Neural progenitor cell (in vitro differentiated cells): ENCODE results near the gene RPN1. TPM values are rescaled to one million over a fixed set of nuclear protein-coding genes. Genes with fewer than 3 reads are reported as not detected.

Experiments
- DNase-seq: peaks from one replicate; pipeline ENCODE4 v3.0.0-alpha.2; 2016; ENCODE audit warnings: low spot score
- H2AFZ ChIP-seq: fragments of 200-600 bp; sonication (generic); replicated peaks from 2 replicates; pipeline ENCODE4 v1.6.1; 2016; ENCODE audit warnings: antibody characterized with exemption
- H3F3A ChIP-seq: fragments of 200-600 bp; sonication (generic); 2 replicates; pipeline ENCODE4 v1.6.1; 2016; ENCODE audit warnings: antibody characterized with exemption, low read depth
- H3K27ac ChIP-seq: fragments of 200-600 bp; sonication (generic); 2 replicates; pipeline ENCODE4 v1.5.1; 2016; ENCODE audit warnings: mild to moderate bottlenecking
- H3K27me3 ChIP-seq: fragments of 200-600 bp; sonication (generic); 2 replicates; pipeline ENCODE4 v1.6.1; 2016; ENCODE audit warnings: mild to moderate bottlenecking, moderate library complexity
- H3K36me3 ChIP-seq: fragments of 200-600 bp; sonication (generic); 2 replicates; pipeline ENCODE4 v1.5.1; 2016
- H3K4me1 ChIP-seq: fragments of 200-600 bp; sonication (generic); 2 replicates; pipeline ENCODE4 v1.6.1; 2016; ENCODE audit warnings: mixed run types
- H3K4me2 ChIP-seq: fragments of 200-600 bp; sonication (generic); 2 replicates; pipeline ENCODE4 v1.6.1; 2016
- H3K4me3 ChIP-seq: fragments of 200-600 bp; sonication (generic); 2 replicates; pipeline ENCODE4 v1.5.1; 2016
- H3K79me2 ChIP-seq: fragments of 200-600 bp; sonication (generic); 2 replicates; pipeline ENCODE4 v1.6.1; 2016; ENCODE audit warnings: low read depth
- H3K9ac ChIP-seq: fragments of 200-600 bp; sonication (generic); 2 replicates; pipeline ENCODE4 v1.6.1; 2016
- H3K9me3 ChIP-seq: fragments of 200-600 bp; sonication (generic); 2 replicates; pipeline ENCODE4 v1.5.1; 2016; ENCODE audit warnings: low read depth
- H4K20me1 ChIP-seq: fragments of 200-600 bp; sonication (generic); 2 replicates; pipeline ENCODE4 v1.6.1; 2016; ENCODE audit warnings: low read depth
- H3K27ac Mint-ChIP-seq: 3 replicates; pipeline ENCODE4 v1.8.0; 2021; ENCODE audit warnings: mixed read lengths
- H3K27me3 Mint-ChIP-seq: 2 replicates; pipeline ENCODE4 v1.8.0; 2022; ENCODE audit warnings: low read depth, mild to moderate bottlenecking, inconsistent platforms, moderate library complexity, mixed read lengths; ENCODE audit not compliant: insufficient read depth
- H3K36me3 Mint-ChIP-seq: 3 replicates; pipeline ENCODE4 v1.8.0; 2021; ENCODE audit warnings: mixed read lengths
- H3K4me1 Mint-ChIP-seq: 3 replicates; pipeline ENCODE4 v1.8.0; 2021; ENCODE audit warnings: mixed read lengths
- H3K4me3 Mint-ChIP-seq: 3 replicates; pipeline ENCODE4 v1.8.0; 2021; ENCODE audit warnings: mild to moderate bottlenecking, moderate library complexity, mixed read lengths
- H3K9me3 Mint-ChIP-seq: 3 replicates; pipeline ENCODE4 v1.8.0; 2020; ENCODE audit warnings: mixed read lengths
- CTCF ChIP-seq: fragments of 200-600 bp; sonication (generic); IDR thresholded peaks from 2 replicates; pipeline ENCODE4 v1.5.1; 2017; ENCODE audit warnings: antibody characterized with exemption, mild to moderate bottlenecking
- EZH2 ChIP-seq: fragments of 200-600 bp; sonication (generic); IDR thresholded peaks from 2 replicates; pipeline ENCODE4 v1.6.1; 2017; ENCODE audit warnings: antibody characterized with exemption, mild to moderate bottlenecking, moderate library complexity
- EZH2phosphoT487 ChIP-seq: fragments of 200-600 bp; sonication (generic); IDR thresholded peaks from 2 replicates; pipeline ENCODE4 v1.6.1; 2017; ENCODE audit warnings: antibody characterized with exemption
- total RNA-seq: library from RNA; depleted of rRNA; stranded (reverse); fragments of >200 nt; gene quantifications from 2 replicates; pipeline ENCODE4 v1.2.3, GENCODE V29; 2015; ENCODE audit warnings: low replicate concordance

Gene RPN1
- total RNA-seq, 1 donor from 2014 or later: 186 TPM

GRCh38 chr3:128618398-128618726 is 32.3 kb downstream of the RPN1 start:
- peak overlapping the region; percentile 95 for H3K4me3 Mint-ChIP-seq
- peaks cover 12% of the 10 kb centered on the region for H3K4me1 Mint-ChIP-seq
- H3K27me3 Mint-ChIP-seq: peaks cover 3% of the 10 kb centered on the region
- peak overlapping the region; percentile 89 for H3K4me2 ChIP-seq
- H3K27ac Mint-ChIP-seq: no peak overlapping the region
- H3K9me3 ChIP-seq: no peaks in the 10 kb centered on the region
- peaks cover 17% of the 10 kb centered on the region for H3F3A ChIP-seq
- H3K27ac ChIP-seq: peak overlapping the region; percentile 40
- DNase-seq: no peak
- peaks cover 8% of the 10 kb centered on the region for H3K4me1 ChIP-seq
- no peaks in the 10 kb centered on the region for H3K27me3 ChIP-seq
- no peak overlapping the region for H2AFZ ChIP-seq
- H3K4me3 ChIP-seq: peak overlapping the region; percentile 81
- peaks cover 10% of the 10 kb centered on the region for H3K79me2 ChIP-seq
- peak overlapping the region; percentile 87 for H3K9ac ChIP-seq
- peaks cover 9% of the 10 kb centered on the region for H3K36me3 Mint-ChIP-seq
- H4K20me1 ChIP-seq: no peaks in the 10 kb centered on the region
- H3K36me3 ChIP-seq: peaks cover 3% of the 10 kb centered on the region
- no peaks in the 10 kb centered on the region for H3K9me3 Mint-ChIP-seq
- TF ChIP-seq CTCF: no peak
- TF ChIP-seq EZH2: no peak
- no peak for TF ChIP-seq EZH2phosphoT487

DNA sequence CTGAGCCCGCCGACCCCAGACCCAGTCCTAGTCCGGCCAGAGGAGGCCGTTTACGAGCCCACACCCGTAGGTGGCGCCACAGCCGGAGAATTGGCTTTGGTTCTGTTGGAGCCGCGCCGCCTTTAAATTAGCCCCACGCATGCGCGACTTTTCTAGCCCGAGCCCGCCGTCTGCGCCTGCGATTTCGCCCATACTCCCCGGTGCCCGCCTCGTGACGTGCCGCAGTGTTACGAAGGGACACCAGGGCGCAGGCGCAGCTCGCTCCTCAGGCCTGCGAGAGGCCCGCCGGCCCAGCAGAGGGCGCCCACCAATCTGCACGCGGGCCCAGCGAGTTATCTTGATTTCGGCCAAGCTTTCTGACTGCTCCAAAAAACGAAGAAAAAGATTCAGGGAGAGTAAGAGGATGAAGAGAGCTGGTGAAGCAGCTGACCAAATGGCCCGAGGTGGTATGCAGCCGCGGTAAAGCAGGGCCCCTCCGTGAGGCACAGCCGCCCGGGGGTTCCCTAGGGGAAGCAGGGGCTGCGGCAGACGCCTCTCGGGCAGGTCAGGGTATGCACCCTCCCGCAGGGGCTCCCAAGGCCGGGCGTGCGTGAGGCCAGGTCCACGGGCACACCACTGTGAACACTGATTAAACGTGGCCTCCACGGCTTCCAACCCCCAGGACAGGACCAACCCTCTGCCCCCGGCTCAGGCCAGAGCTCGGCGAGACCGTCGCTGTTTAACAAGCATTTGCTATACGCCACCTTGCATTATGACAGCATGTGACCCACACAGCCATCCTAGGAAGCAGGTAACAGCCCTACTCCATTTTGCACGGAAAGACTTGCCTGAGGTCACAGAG is 32.8 kb downstream of the RPN1 start:
- peak; percentile 90 for TF ChIP-seq CTCF
- no peak for TF ChIP-seq EZH2phosphoT487
- TF ChIP-seq EZH2: peak; percentile 19
- peaks cover 3% of the 10 kb centered on the region for H3K27me3 Mint-ChIP-seq

DNA sequence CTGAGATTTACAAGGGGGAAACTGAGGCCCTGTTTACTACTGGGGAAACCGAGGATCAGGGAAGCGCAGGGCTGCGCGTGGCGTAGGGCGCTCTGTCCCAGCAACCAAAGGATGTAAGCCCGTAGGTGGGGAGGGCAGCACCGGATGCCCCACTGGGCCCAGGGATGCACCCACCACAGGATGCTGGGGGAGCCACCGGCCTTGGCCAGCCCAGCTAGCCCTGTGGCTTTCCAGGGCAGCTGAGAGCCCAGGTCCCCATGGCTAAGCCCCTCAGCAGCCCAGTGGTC is 33.4 kb downstream of the RPN1 start:
- Mint-ChIP-seq H3K4me3 (peak overlapping the region; percentile 95), H3K9me3 (no peaks in the 10 kb centered on the region), H3K27ac (no peak overlapping the region), H3K4me1 (peaks cover 12% of the 10 kb centered on the region), H3K36me3 (peaks cover 9% of the 10 kb centered on the region), H3K27me3 (peaks cover 3% of the 10 kb centered on the region)
- H3F3A ChIP-seq: peaks cover 17% of the 10 kb centered on the region
- no peak overlapping the region for H2AFZ ChIP-seq
- DNase-seq: no peak
- H3K9ac ChIP-seq: no peak overlapping the region
- no peak for TF ChIP-seq CTCF
- TF ChIP-seq EZH2phosphoT487: no peak
- TF ChIP-seq EZH2: no peak
- H3K27ac ChIP-seq: no peak overlapping the region
- no peaks in the 10 kb centered on the region for H3K27me3 ChIP-seq
- H3K36me3 ChIP-seq: peaks cover 3% of the 10 kb centered on the region
- H3K4me3 ChIP-seq: peak overlapping the region; percentile 81
- H3K4me2 ChIP-seq: peak overlapping the region; percentile 71
- H3K4me1 ChIP-seq: peaks cover 8% of the 10 kb centered on the region
- H4K20me1 ChIP-seq: no peaks in the 10 kb centered on the region
- H3K9me3 ChIP-seq: no peaks in the 10 kb centered on the region
- peaks cover 10% of the 10 kb centered on the region for H3K79me2 ChIP-seq

More for the DNA sequence above, 32.8 kb downstream of the RPN1 start:
- Histone ChIP-seq H3K4me2 (peak overlapping the region; percentile 89), H3K9me3 (no peaks in the 10 kb centered on the region), H2AFZ (peak overlapping the region; percentile 87), H3K27me3 (no peaks in the 10 kb centered on the region), H4K20me1 (no peaks in the 10 kb centered on the region), H3F3A (peaks cover 17% of the 10 kb centered on the region), H3K4me1 (peaks cover 8% of the 10 kb centered on the region), H3K27ac (peak overlapping the region; percentile 40), H3K36me3 (peaks cover 3% of the 10 kb centered on the region), H3K4me3 (peak overlapping the region; percentile 81), H3K79me2 (peaks cover 10% of the 10 kb centered on the region), H3K9ac (peak overlapping the region; percentile 87)
- H3K36me3 Mint-ChIP-seq: peaks cover 9% of the 10 kb centered on the region
- peak; percentile 98 for DNase-seq
- peaks cover 12% of the 10 kb centered on the region for H3K4me1 Mint-ChIP-seq
- peak overlapping the region; percentile 95 for H3K4me3 Mint-ChIP-seq
- peak overlapping the region; percentile 94 for H3K27ac Mint-ChIP-seq
- H3K9me3 Mint-ChIP-seq: no peaks in the 10 kb centered on the region
